Natural killer cell (primary cell): ENCODE results near the gene IFI6. TPM values are rescaled to one million over a fixed set of nuclear protein-coding genes. Genes with fewer than 3 reads are reported as not detected.
"Not testable (repeated sequence)": the region's sequence is repeated elsewhere in the genome, so short reads cannot be mapped to it uniquely, and the experiment has no call there.

Experiments
- ATAC-seq, 3 donors: fragments of 150-1000 bp in 2 of 3; fragments of 200-7000 bp in 1 of 3; cut with Tn5 transposase; 1 replicate in 1 of 3; 2 replicates in 2 of 3; pipeline ENCODE4 v1.10.0; 2021; ENCODE audit warnings: mild to moderate bottlenecking in 2 of 3, moderate library complexity in 2 of 3
- DNase-seq, 2 donors: peaks; one replicate each; pipeline versions ENCODE4 v3.0.0 to v3.0.0-alpha.2; 2013 to 2021; ENCODE audit warnings: mixed read lengths in 1 of 2
- H3K27ac ChIP-seq: one replicate; pipeline ENCODE4 v1.5.1; 2013; ENCODE audit warnings: mild to moderate bottlenecking, low read length
- H3K27me3 ChIP-seq: one replicate; pipeline ENCODE4 v1.6.1; 2013; ENCODE audit warnings: low read length; ENCODE audit not compliant: control insufficient read depth, insufficient read depth
- H3K36me3 ChIP-seq: one replicate; pipeline ENCODE4 v1.6.1; 2013; ENCODE audit warnings: low read length; ENCODE audit not compliant: control insufficient read depth, insufficient read depth
- H3K4me1 ChIP-seq: one replicate; pipeline ENCODE4 v1.6.1; 2013; ENCODE audit warnings: low read length; ENCODE audit not compliant: control insufficient read depth, insufficient read depth
- H3K4me3 ChIP-seq: one replicate; pipeline ENCODE4 v1.5.1; 2013; ENCODE audit warnings: low read length
- H3K9me3 ChIP-seq: one replicate; pipeline ENCODE4 v1.6.1; 2013; ENCODE audit warnings: low read length; ENCODE audit not compliant: control insufficient read depth, insufficient read depth
- H3K27ac Mint-ChIP-seq, 2 donors: one replicate each; pipeline ENCODE4 v1.8.0; 2022; ENCODE audit warnings: mild to moderate bottlenecking in 2 of 2, mixed read lengths in 2 of 2, moderate library complexity in 1 of 2
- H3K27me3 Mint-ChIP-seq, 2 donors: one replicate each; pipeline ENCODE4 v1.8.0; 2022; ENCODE audit warnings: low read depth in 2 of 2, mixed read lengths in 2 of 2
- H3K36me3 Mint-ChIP-seq: one replicate; pipeline ENCODE4 v1.8.0; 2022; ENCODE audit warnings: mixed read lengths
- H3K4me1 Mint-ChIP-seq, 2 donors: one replicate each; pipeline ENCODE4 v1.8.0; 2022; ENCODE audit warnings: mixed read lengths in 2 of 2
- H3K4me3 Mint-ChIP-seq: one replicate; pipeline ENCODE4 v1.8.0; 2022; ENCODE audit warnings: mild to moderate bottlenecking, moderate library complexity, mixed read lengths
- H3K9me3 Mint-ChIP-seq, 2 donors: one replicate each; pipeline ENCODE4 v1.8.0; 2022; ENCODE audit warnings: mixed read lengths in 2 of 2
- CTCF ChIP-seq: fragments of 200-600 bp; IDR thresholded peaks from one replicate; pipeline ENCODE4 v1.8.0; 2022; ENCODE audit warnings: antibody characterized with exemption
- WGBS: methylation state at CpG from one replicate; pipeline ENCODE4 v1.1.7; 2013; ENCODE audit warnings: missing lambda C conversion rate; ENCODE audit not compliant: insufficient coverage; 5-methylcytosine and 5-hydroxymethylcytosine counted together
- intact Hi-C: fragments of 100-400 bp; cut with micrococcal nuclease; formaldehyde crosslinking; loops from one replicate; pipeline ENCODE4 v1.14.2; 2022
- total RNA-seq, 4 donors: library from RNA; stranded (reverse); fragments of 120-200 nt in 1 of 4; gene quantifications; one replicate each; pipeline versions ENCODE4 v1.2.3 to v1.2.4, GENCODE V29; 2013 to 2022

Gene IFI6
- total RNA-seq, 3 donors from 2014 or later (not counting 1 experiment from before 2014, with no cell fraction given), result 26.7 to 36.0 (median 34.8) TPM

- Mint-ChIP-seq H3K9me3 (no peaks in the 10 kb centered on the region), H3K27me3 (peaks cover 7 to 19% of the 10 kb centered on the region in 2 donors), H3K36me3 (peaks cover 7% of the 10 kb centered on the region)
These were observed 33.6 kb upstream of the IFI6 start for GRCh38 chr1:27705545-27705944.

GRCh38 chr1:27704958-27705357, 33.0 kb upstream of the IFI6 start:
- Mint-ChIP-seq H3K27me3 (peaks cover 7 to 22% of the 10 kb centered on the region in 2 donors), H3K36me3 (peaks cover 7% of the 10 kb centered on the region), H3K27ac (no peak overlapping the region), H3K4me3 (no peak overlapping the region), H3K4me1 (no peaks in the 10 kb centered on the region), H3K9me3 (no peaks in the 10 kb centered on the region)
- 82% methylated on average over 4 of the region's 4 CpGs for WGBS
- no peak for TF ChIP-seq CTCF
- Histone ChIP-seq H3K9me3 (no peaks in the 10 kb centered on the region), H3K4me3 (no peak overlapping the region), H3K36me3 (no peaks in the 10 kb centered on the region), H3K27me3 (no peaks in the 10 kb centered on the region), H3K4me1 (no peaks in the 10 kb centered on the region), H3K27ac (no peak overlapping the region)
- intact Hi-C loops, result no loop called here
- no peak for DNase-seq
- no peak for ATAC-seq

More at GRCh38 chr1:27705545-27705944, 33.6 kb upstream of the IFI6 start:
- 80% methylated on average over 1 of the region's 2 CpGs for WGBS
- no peak overlapping the region for H3K4me3 ChIP-seq
- H3K27me3 ChIP-seq, result no peaks in the 10 kb centered on the region
- no peak overlapping the region for H3K27ac ChIP-seq
- intact Hi-C loops, result no loop called here
- Mint-ChIP-seq H3K4me1 (no peaks in the 10 kb centered on the region), H3K4me3 (no peak overlapping the region), H3K27ac (no peak overlapping the region)
- no peak for TF ChIP-seq CTCF
- H3K4me1 ChIP-seq, result no peaks in the 10 kb centered on the region
- no peaks in the 10 kb centered on the region for H3K36me3 ChIP-seq
- DNase-seq, result no peak
- H3K9me3 ChIP-seq, result no peaks in the 10 kb centered on the region
- no peak for ATAC-seq

GRCh38 chr1:27696835-27697234, 24.8 kb upstream of the IFI6 start:
- H3K4me1 Mint-ChIP-seq, H3K4me1 ChIP-seq, H3K36me3 Mint-ChIP-seq, H3K27me3 ChIP-seq, H3K4me3 Mint-ChIP-seq, intact Hi-C loops, H3K9me3 Mint-ChIP-seq, DNase-seq, H3K4me3 ChIP-seq, H3K9me3 ChIP-seq, H3K36me3 ChIP-seq, H3K27ac Mint-ChIP-seq, ATAC-seq, H3K27ac ChIP-seq: not testable (repeated sequence)
- peaks cover 11 to 28% of the 10 kb centered on the region in 2 donors for H3K27me3 Mint-ChIP-seq
- 86% methylated on average over 9 of the region's 9 CpGs for WGBS

- Histone ChIP-seq H3K27me3 (no peaks in the 10 kb centered on the region), H3K4me3 (no peak overlapping the region), H3K9me3 (no peaks in the 10 kb centered on the region), H3K4me1 (no peaks in the 10 kb centered on the region), H3K27ac (no peak overlapping the region), H3K36me3 (no peaks in the 10 kb centered on the region)
- ATAC-seq (no peak), DNase-seq (no peak)
- no peak for TF ChIP-seq CTCF
- Mint-ChIP-seq H3K9me3 (no peaks in the 10 kb centered on the region), H3K4me1 (no peaks in the 10 kb centered on the region), H3K4me3 (no peak overlapping the region), H3K36me3 (no peaks in the 10 kb centered on the region), H3K27ac (no peak overlapping the region), H3K27me3 (peaks cover 11 to 14% of the 10 kb centered on the region in 2 donors)
- intact Hi-C loops, result no loop called here
- WGBS, result 57% methylated on average over 2 of the region's 2 CpGs
These were observed 18.2 kb upstream of the IFI6 start for GRCh38 chr1:27690183-27690582.
